ENCODE measurements around the gene RXFP4. TPM values are rescaled to one million over a fixed set of nuclear protein-coding genes. Genes with fewer than 3 reads are reported as not detected.
"Not testable (repeated sequence)": the region's sequence is repeated elsewhere in the genome, so short reads cannot be mapped to it uniquely, and the experiment has no call there.

The RXFP4 gene, protein sequence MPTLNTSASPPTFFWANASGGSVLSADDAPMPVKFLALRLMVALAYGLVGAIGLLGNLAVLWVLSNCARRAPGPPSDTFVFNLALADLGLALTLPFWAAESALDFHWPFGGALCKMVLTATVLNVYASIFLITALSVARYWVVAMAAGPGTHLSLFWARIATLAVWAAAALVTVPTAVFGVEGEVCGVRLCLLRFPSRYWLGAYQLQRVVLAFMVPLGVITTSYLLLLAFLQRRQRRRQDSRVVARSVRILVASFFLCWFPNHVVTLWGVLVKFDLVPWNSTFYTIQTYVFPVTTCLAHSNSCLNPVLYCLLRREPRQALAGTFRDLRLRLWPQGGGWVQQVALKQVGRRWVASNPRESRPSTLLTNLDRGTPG
- total RNA-seq = not detected

DNA sequence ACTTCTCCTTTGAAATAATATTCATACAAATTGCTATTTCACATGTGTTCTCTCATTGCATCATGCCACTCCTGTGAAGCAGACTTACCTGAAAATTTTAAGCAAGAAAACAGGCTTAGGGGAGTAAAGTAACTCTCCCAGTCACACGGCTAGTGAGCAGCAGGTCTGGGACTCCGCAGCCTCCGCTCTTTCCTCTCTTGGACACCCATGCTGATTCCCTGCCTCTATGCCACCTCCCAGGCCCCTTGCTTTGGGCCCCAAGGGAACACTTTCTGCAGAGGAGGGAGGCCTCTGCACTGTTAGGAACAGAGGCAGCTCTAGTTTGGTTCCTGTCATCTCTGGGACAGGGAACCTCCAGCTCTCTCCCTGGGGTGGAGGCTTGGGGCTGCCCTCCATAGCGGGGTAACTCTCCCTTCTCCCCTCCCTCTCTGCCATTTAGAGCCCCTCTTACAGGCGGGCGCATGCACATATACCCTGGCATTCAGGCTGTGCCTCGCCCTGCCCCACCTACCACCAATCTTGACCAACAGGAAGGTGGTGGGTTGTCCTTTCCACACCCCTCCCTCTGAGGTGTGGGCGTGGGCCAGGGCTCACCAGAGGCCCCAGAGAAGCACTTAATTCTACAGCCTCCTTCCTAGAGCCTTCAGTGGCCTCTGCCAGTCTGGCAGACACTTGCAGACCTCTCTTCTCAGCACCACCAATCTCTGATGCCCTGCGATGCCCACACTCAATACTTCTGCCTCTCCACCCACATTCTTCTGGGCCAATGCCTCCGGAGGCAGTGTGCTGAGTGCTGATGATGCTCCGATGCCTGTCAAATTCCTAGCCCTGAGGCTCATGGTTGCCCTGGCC lies at the start of gene RXFP4:
Gene RXFP4, plus strand, starts transcription at position 646 of the 852 bp plus-strand sequence. Its CDS starts 72 bp downstream, at position 718.
- TF ChIP-seq CTCF (IDR thresholded peaks at IDR 0.05) = no peak
- no peak for TF ChIP-seq POLR2A (IDR thresholded peaks at IDR 0.05)
- intact Hi-C loops (cut with DNase I; ENCODE audit: low total_unique reads) = no loop called here

GRCh38 chr1:155892796-155893195 lies 48.6 kb upstream of the RXFP4 start:
- 16 to 21% methylated on average over 3 of the region's 3 CpGs for WGBS, 2 donors
- no peak overlapping the region for H3K4me3 ChIP-seq (ENCODE audit: low read depth, poor library complexity, severe bottlenecking)
- intact Hi-C loops (cut with DNase I; ENCODE audit: low total_unique reads) = no loop called here
- TF ChIP-seq POLR2A (IDR thresholded peaks at IDR 0.05) (no peak), CTCF (IDR thresholded peaks at IDR 0.05) (no peak)
- no peak for DNase-seq (ENCODE audit: low spot score in 2 of 2)

More for the DNA sequence above, at the start of gene RXFP4:
- DNase-seq (ENCODE audit: low spot score in 2 of 2) = peak in 1 of 2 donors; percentile 76
- 51 to 66% methylated on average over 11 of the region's 11 CpGs for WGBS, 2 donors
- no peak within 1 kb of the TSS for H3K4me3 ChIP-seq (ENCODE audit: low read depth, poor library complexity, severe bottlenecking)

GRCh38 chr1:155893389-155894142 lies 47.9 kb upstream of the RXFP4 start:
- intact Hi-C loops (cut with DNase I; ENCODE audit: low total_unique reads) = no loop called here
- no peak overlapping the region for H3K4me3 ChIP-seq (ENCODE audit: low read depth, poor library complexity, severe bottlenecking)
- 56 to 59% methylated on average over 10 of the region's 10 CpGs for WGBS, 2 donors
- DNase-seq (ENCODE audit: low spot score in 2 of 2) = peak; percentile 30 to 84
- TF ChIP-seq POLR2A (IDR thresholded peaks at IDR 0.05) (no peak), CTCF (IDR thresholded peaks at IDR 0.05) (no peak)

GRCh38 chr1:155895617-155896016 lies 45.8 kb upstream of the RXFP4 start:
- H3K4me3 ChIP-seq (ENCODE audit: low read depth, poor library complexity, severe bottlenecking); intact Hi-C loops (cut with DNase I; ENCODE audit: low total_unique reads): not testable (repeated sequence)
- WGBS, 2 donors = 96% methylated on average over 6 of the region's 6 CpGs
- DNase-seq (ENCODE audit: low spot score in 2 of 2) = peak in 1 of 2 donors; percentile 25

DNA sequence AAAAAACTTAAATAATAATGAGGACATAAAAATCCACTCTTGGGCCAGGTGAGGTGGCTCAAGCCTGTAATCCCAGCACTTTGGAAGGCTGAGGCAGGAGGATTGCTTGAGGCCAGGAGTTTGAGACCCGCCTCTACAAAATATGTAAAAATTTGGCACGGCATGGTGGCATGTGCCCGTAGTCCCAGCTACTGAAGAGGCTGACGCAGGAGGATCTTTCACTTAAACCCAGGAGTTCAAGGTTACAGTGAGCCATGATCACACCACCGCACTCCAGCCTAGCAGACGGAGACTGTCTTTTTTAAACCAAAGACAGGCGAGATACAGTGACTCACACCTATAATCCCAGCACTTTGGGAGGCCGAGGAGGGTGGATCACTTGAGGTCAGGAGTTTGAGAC lies 45.0 kb upstream of the RXFP4 start:
- whole genome bisulfite sequencing, 2 donors = 75 to 88% methylated on average over 8 of the region's 8 CpGs
- intact Hi-C loops (cut with DNase I; ENCODE audit: low total_unique reads); H3K4me3 ChIP-seq (ENCODE audit: low read depth, poor library complexity, severe bottlenecking): not testable (repeated sequence)
- peak in 1 of 2 donors; percentile 31 for DNase-seq (ENCODE audit: low spot score in 2 of 2)

DNA sequence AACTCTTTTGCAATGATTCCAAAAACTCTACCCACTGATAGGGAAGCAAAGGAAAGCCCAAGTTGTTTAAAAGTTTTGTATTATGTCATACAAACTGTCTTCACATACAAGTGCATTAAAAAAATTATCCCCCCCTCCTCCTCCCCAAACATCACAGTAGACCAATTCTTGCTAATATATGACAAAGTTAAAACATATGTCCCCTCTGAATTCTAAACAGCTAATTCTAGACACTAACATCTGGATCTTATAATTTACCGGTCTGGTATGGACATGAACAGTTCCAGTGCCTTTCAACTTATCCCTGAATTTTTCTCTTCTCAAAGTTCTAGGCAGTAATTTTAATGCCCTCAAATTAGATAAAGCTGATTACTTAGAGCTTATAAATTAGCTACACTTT lies 43.7 kb upstream of the RXFP4 start:
- DNase-seq (ENCODE audit: low spot score in 2 of 2) = no peak
- intact Hi-C loops (cut with DNase I; ENCODE audit: low total_unique reads) = no loop called here
- no peak for TF ChIP-seq POLR2A (IDR thresholded peaks at IDR 0.05)
- TF ChIP-seq CTCF (IDR thresholded peaks at IDR 0.05) = no peak
- H3K4me3 ChIP-seq (ENCODE audit: low read depth, poor library complexity, severe bottlenecking) = no peak overlapping the region
- WGBS, 2 donors = 79 to 81% methylated on average over 1 of the region's 1 CpG

All from lower leg skin (tissue), 4 donors.